ENCODE results near the gene UGT1A4.

DNA sequence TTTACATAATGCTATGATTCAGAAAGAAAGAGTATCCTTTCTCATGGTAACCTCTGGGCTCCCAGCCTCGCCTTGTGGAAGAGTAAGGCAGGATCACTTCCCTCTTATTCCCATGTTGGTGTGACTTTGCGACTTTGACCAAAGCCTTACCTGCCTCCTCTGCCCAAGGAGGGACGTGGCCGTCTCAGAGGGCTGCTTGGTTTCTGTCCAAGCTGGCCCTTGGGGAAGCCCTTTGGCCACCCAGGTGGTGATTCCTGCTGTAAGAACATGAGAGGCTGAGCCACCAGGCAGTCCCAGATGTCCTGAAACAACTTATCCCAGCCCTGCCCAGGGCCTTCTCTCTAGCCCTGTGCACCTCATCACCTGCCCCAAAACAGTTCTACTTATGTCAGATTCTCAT is 19.8 kb upstream of the UGT1A4 start:
- TF ChIP-seq, protein P1, sequence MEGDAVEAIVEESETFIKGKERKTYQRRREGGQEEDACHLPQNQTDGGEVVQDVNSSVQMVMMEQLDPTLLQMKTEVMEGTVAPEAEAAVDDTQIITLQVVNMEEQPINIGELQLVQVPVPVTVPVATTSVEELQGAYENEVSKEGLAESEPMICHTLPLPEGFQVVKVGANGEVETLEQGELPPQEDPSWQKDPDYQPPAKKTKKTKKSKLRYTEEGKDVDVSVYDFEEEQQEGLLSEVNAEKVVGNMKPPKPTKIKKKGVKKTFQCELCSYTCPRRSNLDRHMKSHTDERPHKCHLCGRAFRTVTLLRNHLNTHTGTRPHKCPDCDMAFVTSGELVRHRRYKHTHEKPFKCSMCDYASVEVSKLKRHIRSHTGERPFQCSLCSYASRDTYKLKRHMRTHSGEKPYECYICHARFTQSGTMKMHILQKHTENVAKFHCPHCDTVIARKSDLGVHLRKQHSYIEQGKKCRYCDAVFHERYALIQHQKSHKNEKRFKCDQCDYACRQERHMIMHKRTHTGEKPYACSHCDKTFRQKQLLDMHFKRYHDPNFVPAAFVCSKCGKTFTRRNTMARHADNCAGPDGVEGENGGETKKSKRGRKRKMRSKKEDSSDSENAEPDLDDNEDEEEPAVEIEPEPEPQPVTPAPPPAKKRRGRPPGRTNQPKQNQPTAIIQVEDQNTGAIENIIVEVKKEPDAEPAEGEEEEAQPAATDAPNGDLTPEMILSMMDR (IDR thresholded peaks at IDR 0.05; ENCODE audit: low read depth, low read length, poor library complexity, severe bottlenecking), result no peak
- TF ChIP-seq EZH2phosphoT487 (IDR thresholded peaks at IDR 0.05; ENCODE audit: borderline replicate concordance, low read length), result no peak
